GM12878 (cell line): ENCODE data around the gene HLA-DQB1. TPM values are rescaled to one million over a fixed set of nuclear protein-coding genes. Genes with fewer than 3 reads are reported as not detected.

Source experiments
- CREB1 ChIP-seq: IDR thresholded peaks from 2 replicates; pipeline ENCODE4 v1.6.1; 2012; ENCODE audit warnings: low read depth, mild to moderate bottlenecking, inconsistent platforms
- CTCF ChIP-seq, 3 experiments: IDR thresholded peaks in 2 of 3; conservative IDR thresholded peaks in 1 of 3; 2 replicates each; pipeline ENCODE4 v1.5.1; 2011; ENCODE audit warnings: low read depth in 3 of 3, low read length in 3 of 3, mild to moderate bottlenecking in 3 of 3, control low read depth in 2 of 3, moderate library complexity in 2 of 3, inconsistent platforms in 1 of 3, mixed read lengths in 1 of 3; ENCODE audit not compliant: control insufficient read depth in 2 of 3, insufficient read depth in 1 of 3; ENCODE audit errors: extremely low read depth in 1 of 3
- EGR1 ChIP-seq, 2 experiments: IDR thresholded peaks; 1 replicate in 1 of 2; 2 replicates in 1 of 2; pipeline ENCODE4 v1.6.1; 2011 to 2012; ENCODE audit warnings: low read depth in 2 of 2, low read length in 2 of 2, borderline replicate concordance in 1 of 2, mild to moderate bottlenecking in 1 of 2, moderate library complexity in 1 of 2
- GABPA ChIP-seq: IDR thresholded peaks from 2 replicates; pipeline ENCODE4 v1.6.1; 2014; ENCODE audit warnings: antibody characterized with exemption, low read depth, mild to moderate bottlenecking, inconsistent platforms
- GATAD2B ChIP-seq: fragments of 450-650 bp; conservative IDR thresholded peaks from 2 replicates; pipeline ENCODE4 v1.6.1; 2017; ENCODE audit warnings: low read depth, mild to moderate bottlenecking, moderate library complexity
- IKZF1 ChIP-seq: fragments of 450-650 bp; conservative IDR thresholded peaks from 2 replicates; pipeline ENCODE4 v1.6.1; 2017; ENCODE audit warnings: antibody characterized with exemption, mild to moderate bottlenecking
- MTA3 ChIP-seq: IDR thresholded peaks from 2 replicates; pipeline ENCODE4 v1.6.1; 2012; ENCODE audit warnings: low read length, inconsistent platforms, borderline replicate concordance
- MYC ChIP-seq: IDR thresholded peaks from 2 replicates; pipeline ENCODE4 v1.6.1; 2011; ENCODE audit warnings: mild to moderate bottlenecking, low read length, moderate library complexity, inconsistent platforms; ENCODE audit not compliant: insufficient read depth, insufficient replicate concordance, insufficient read length, severe bottlenecking
- NR2C1 ChIP-seq: fragments of 450-650 bp; IDR thresholded peaks from 2 replicates; pipeline ENCODE4 v1.6.1; 2017; ENCODE audit warnings: antibody characterized with exemption, mild to moderate bottlenecking, moderate library complexity
- POLR2A ChIP-seq: IDR thresholded peaks from 2 replicates; pipeline ENCODE4 v1.6.1; 2011; ENCODE audit warnings: low read depth, mild to moderate bottlenecking, low read length
- POU2F2 ChIP-seq: IDR thresholded peaks from 3 replicates; pipeline ENCODE4 v1.6.1; 2011; ENCODE audit warnings: low read depth, mild to moderate bottlenecking, low read length, borderline replicate concordance
- RELB ChIP-seq: fragments of 450-650 bp; IDR thresholded peaks from 2 replicates; pipeline ENCODE4 v1.6.1; 2017; ENCODE audit warnings: low read depth, mild to moderate bottlenecking, moderate library complexity
- RFX5 ChIP-seq: IDR thresholded peaks from 2 replicates; pipeline ENCODE4 v1.6.1; 2011; ENCODE audit warnings: low read depth, low read length, improper control_type of control experiment
- SMARCA5 ChIP-seq: fragments of 450-650 bp; IDR thresholded peaks from 2 replicates; pipeline ENCODE4 v1.6.1; 2017; ENCODE audit warnings: mild to moderate bottlenecking
- SUPT20H ChIP-seq: IDR thresholded peaks from 2 replicates; pipeline ENCODE4 v1.6.1; 2011; ENCODE audit warnings: low read depth, mild to moderate bottlenecking, low read length, moderate library complexity, borderline replicate concordance; ENCODE audit not compliant: control insufficient read depth
- TCF3 ChIP-seq: IDR thresholded peaks from 2 replicates; pipeline ENCODE4 v1.6.1; 2012; ENCODE audit warnings: low read depth, mild to moderate bottlenecking, low read length, borderline replicate concordance; ENCODE audit not compliant: insufficient read depth
- TCF7 ChIP-seq: IDR thresholded peaks from 2 replicates; pipeline ENCODE4 v1.6.1; 2014; ENCODE audit warnings: antibody characterized with exemption, borderline replicate concordance
- WRNIP1 ChIP-seq: IDR thresholded peaks from 2 replicates; pipeline ENCODE4 v1.6.1; 2011; ENCODE audit warnings: low read depth, low read length, improper control_type of control experiment, borderline replicate concordance
- ZNF217 ChIP-seq: fragments of 450-650 bp; IDR thresholded peaks from 2 replicates; pipeline ENCODE4 v1.6.1; 2017; ENCODE audit warnings: antibody characterized with exemption, mild to moderate bottlenecking
- ZNF622 ChIP-seq: fragments of 450-650 bp; IDR thresholded peaks from 2 replicates; pipeline ENCODE4 v1.6.1; 2017; ENCODE audit warnings: mild to moderate bottlenecking, inconsistent platforms
- ZSCAN29 ChIP-seq: fragments of 450-650 bp; IDR thresholded peaks from 2 replicates; pipeline ENCODE4 v1.6.1; 2017; ENCODE audit warnings: mild to moderate bottlenecking, moderate library complexity
- polyA plus RNA-seq, 11 experiments: library from polyadenylated mRNA; depleted of rRNA in 4 of 11; unstranded in 6 of 11; stranded (reverse) in 5 of 11; fragments of >200 nt; fragmentation: Nextera tagmentation in 4 of 11; fragmentation: Illumina TruSeq in 1 of 11; extraction: Ambion mirVana in 4 of 11; extraction: Trizol in 1 of 11; gene quantifications; 1 replicate in 1 of 11; 2 replicates in 10 of 11; pipeline versions ENCODE4 v1.2.1 to v1.2.3, GENCODE V29; 2011 to 2016; ENCODE audit warnings: inconsistent platforms in 2 of 11, missing spikeins in 2 of 11, low read depth in 1 of 11
- total RNA-seq, 4 experiments: library from RNA; depleted of rRNA in 3 of 4; stranded (reverse); fragments of >200 nt in 3 of 4; fragmentation: Illumina TruSeq in 1 of 4; extraction: Trizol in 1 of 4; gene quantifications; 2 replicates each; pipeline versions ENCODE4 v1.2.1 to v1.2.3, GENCODE V29; 2013 to 2021
- TF ChIP-seq, protein P1 (sequence below): fragments of 450-650 bp; IDR thresholded peaks from 2 replicates; pipeline ENCODE4 v1.6.1; 2016; ENCODE audit warnings: mild to moderate bottlenecking
- TF ChIP-seq, protein P2 (sequence below): fragments of 450-650 bp; IDR thresholded peaks from 2 replicates; pipeline ENCODE4 v1.6.1; 2017; ENCODE audit warnings: borderline replicate concordance
- TF ChIP-seq, protein P3 (sequence below): IDR thresholded peaks from 2 replicates; pipeline ENCODE4 v1.6.1; 2011; ENCODE audit warnings: mild to moderate bottlenecking, low read depth, low read length, moderate library complexity; ENCODE audit not compliant: insufficient replicate concordance

The HLA-DQB1 gene
- total and polyA plus RNA-seq, 10 of the 15 experiments (the other 5 are each of a cell fraction or from before 2014, with no cell fraction given), result 38.1 to 403 (median 91.4) TPM

DNA sequence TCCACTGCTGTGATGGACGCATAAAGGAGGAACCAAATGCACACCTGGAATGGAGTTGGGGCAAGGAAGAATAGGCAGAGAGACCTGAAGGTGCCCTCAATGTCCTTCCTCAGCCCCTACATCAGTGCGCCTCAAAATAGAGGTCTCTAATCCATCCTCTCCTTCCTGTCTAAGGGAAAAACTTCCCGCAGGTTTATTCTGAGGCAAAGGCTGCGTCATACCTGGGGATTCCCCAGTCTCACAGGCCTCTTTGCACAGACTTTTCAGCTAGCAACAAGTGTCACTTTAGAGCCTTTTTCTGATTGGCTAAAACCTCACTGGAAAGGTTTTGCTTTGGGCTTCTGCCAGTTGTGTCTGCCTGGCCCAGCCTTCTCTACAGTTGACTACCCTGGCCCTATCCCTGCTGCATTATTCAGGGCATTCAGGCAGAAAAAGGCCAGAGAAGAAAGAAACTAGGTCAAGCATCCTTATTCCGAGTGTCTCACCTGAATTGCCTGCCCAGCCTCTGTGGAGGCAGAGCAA is 1.8 kb upstream of the HLA-DQB1 start (continued):
- no peak for TF ChIP-seq MYC
- TF ChIP-seq ZSCAN29, result no peak
- TF ChIP-seq ZNF217, result 0 out of 2 replicates have a peak, but pooled peaks have one; percentile 29
- no peak for TF ChIP-seq TCF3
- 0 out of 2 replicates have a peak, but pooled peaks have one; percentile 56 for TF ChIP-seq MTA3
- TF ChIP-seq SUPT20H, result no peak
- TF ChIP-seq ZNF622, result no peak
- no peak for TF ChIP-seq NR2C1
- TF ChIP-seq, protein P1, sequence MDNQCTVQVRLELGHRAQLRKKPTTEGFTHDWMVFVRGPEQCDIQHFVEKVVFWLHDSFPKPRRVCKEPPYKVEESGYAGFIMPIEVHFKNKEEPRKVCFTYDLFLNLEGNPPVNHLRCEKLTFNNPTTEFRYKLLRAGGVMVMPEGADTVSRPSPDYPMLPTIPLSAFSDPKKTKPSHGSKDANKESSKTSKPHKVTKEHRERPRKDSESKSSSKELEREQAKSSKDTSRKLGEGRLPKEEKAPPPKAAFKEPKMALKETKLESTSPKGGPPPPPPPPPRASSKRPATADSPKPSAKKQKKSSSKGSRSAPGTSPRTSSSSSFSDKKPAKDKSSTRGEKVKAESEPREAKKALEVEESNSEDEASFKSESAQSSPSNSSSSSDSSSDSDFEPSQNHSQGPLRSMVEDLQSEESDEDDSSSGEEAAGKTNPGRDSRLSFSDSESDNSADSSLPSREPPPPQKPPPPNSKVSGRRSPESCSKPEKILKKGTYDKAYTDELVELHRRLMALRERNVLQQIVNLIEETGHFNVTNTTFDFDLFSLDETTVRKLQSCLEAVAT, result 0 out of 2 replicates have a peak, but pooled peaks have one; percentile 46
- peak; percentile 98 for TF ChIP-seq RFX5
- TF ChIP-seq POU2F2, result peak; percentile 45; the same call in 2 of the 3 replicates
- TF ChIP-seq, protein P2, sequence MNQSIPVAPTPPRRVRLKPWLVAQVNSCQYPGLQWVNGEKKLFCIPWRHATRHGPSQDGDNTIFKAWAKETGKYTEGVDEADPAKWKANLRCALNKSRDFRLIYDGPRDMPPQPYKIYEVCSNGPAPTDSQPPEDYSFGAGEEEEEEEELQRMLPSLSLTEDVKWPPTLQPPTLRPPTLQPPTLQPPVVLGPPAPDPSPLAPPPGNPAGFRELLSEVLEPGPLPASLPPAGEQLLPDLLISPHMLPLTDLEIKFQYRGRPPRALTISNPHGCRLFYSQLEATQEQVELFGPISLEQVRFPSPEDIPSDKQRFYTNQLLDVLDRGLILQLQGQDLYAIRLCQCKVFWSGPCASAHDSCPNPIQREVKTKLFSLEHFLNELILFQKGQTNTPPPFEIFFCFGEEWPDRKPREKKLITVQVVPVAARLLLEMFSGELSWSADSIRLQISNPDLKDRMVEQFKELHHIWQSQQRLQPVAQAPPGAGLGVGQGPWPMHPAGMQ, result no peak
- TF ChIP-seq WRNIP1, result no peak; the same call in 1 of the 2 replicates
- TF ChIP-seq SMARCA5, result no peak
- TF ChIP-seq IKZF1, result peak; percentile 97
- TF ChIP-seq CTCF (IDR thresholded peaks at IDR 0.05 in 2 of 3, conservative IDR thresholded peaks at IDR 0.05 in 1 of 3; ENCODE audit: control insufficient read depth in 2 of 3, extremely low read depth in 1 of 3, insufficient read depth in 1 of 3, low read depth in 3 of 3, low read length in 3 of 3), result no peak
- no peak for TF ChIP-seq TCF7
- TF ChIP-seq GATAD2B, result no peak
- peak; percentile 99 for TF ChIP-seq CREB1
- TF ChIP-seq, protein P3, sequence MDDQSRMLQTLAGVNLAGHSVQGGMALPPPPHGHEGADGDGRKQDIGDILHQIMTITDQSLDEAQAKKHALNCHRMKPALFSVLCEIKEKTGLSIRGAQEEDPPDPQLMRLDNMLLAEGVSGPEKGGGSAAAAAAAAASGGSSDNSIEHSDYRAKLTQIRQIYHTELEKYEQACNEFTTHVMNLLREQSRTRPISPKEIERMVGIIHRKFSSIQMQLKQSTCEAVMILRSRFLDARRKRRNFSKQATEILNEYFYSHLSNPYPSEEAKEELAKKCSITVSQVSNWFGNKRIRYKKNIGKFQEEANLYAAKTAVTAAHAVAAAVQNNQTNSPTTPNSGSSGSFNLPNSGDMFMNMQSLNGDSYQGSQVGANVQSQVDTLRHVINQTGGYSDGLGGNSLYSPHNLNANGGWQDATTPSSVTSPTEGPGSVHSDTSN, result no peak
- TF ChIP-seq RELB, result peak; percentile 91
- no peak for TF ChIP-seq GABPA
- no peak for TF ChIP-seq EGR1 (IDR thresholded peaks at IDR 0.05; ENCODE audit: borderline replicate concordance in 1 of 2, low read depth in 2 of 2, low read length in 2 of 2)
- TF ChIP-seq POLR2A, result peak; percentile 77
